Thyroid gland (tissue), 4 donors: ENCODE measurements around the gene TNRC6B.

ENCODE experiments used
- POLR2A ChIP-seq, 2 donors: fragments of 450-650 bp; IDR thresholded peaks; one replicate each; pipeline ENCODE4 v1.6.1; 2017; ENCODE audit warnings: antibody characterized with exemption in 2 of 2, mild to moderate bottlenecking in 2 of 2, moderate library complexity in 1 of 2
- TF ChIP-seq, protein P1 (sequence below), 6 experiments: fragments of 200-600 bp in 3 of 6; fragments of 450-650 bp in 3 of 6; sonication (generic) in 3 of 6; IDR thresholded peaks; one replicate each; pipeline ENCODE4 v1.5.1; 2016 to 2019; ENCODE audit warnings: antibody characterized with exemption in 6 of 6, mild to moderate bottlenecking in 2 of 6, inconsistent platforms in 1 of 6, moderate library complexity in 1 of 6

GRCh38 chr22:40250608-40251007 lies 72.9 kb downstream of the TNRC6B start:
- TF ChIP-seq, protein P1, sequence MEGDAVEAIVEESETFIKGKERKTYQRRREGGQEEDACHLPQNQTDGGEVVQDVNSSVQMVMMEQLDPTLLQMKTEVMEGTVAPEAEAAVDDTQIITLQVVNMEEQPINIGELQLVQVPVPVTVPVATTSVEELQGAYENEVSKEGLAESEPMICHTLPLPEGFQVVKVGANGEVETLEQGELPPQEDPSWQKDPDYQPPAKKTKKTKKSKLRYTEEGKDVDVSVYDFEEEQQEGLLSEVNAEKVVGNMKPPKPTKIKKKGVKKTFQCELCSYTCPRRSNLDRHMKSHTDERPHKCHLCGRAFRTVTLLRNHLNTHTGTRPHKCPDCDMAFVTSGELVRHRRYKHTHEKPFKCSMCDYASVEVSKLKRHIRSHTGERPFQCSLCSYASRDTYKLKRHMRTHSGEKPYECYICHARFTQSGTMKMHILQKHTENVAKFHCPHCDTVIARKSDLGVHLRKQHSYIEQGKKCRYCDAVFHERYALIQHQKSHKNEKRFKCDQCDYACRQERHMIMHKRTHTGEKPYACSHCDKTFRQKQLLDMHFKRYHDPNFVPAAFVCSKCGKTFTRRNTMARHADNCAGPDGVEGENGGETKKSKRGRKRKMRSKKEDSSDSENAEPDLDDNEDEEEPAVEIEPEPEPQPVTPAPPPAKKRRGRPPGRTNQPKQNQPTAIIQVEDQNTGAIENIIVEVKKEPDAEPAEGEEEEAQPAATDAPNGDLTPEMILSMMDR (IDR thresholded peaks at IDR 0.05), result no peak
- no peak for TF ChIP-seq POLR2A (IDR thresholded peaks at IDR 0.05)
